Kidney (tissue), 14 donors: ENCODE results near the gene NBL1. TPM values are rescaled to one million over a fixed set of nuclear protein-coding genes. Genes with fewer than 3 reads are reported as not detected.
"Not testable (repeated sequence)": the region's sequence is repeated elsewhere in the genome, so short reads cannot be mapped to it uniquely, and the experiment has no call there.

Experiments
- DNase-seq, 5 donors: peaks; one replicate each; pipeline ENCODE4 v3.0.0-alpha.2; 2013 to 2020
- FAIRE-seq: peaks from 2 replicates; lab custom pipeline; 2012; peaks lifted over from hg19 to GRCh38; lab: Jason Lieb, UNC
- H3K27ac ChIP-seq, 2 donors: one replicate each; pipeline ENCODE4 v1.7.0; 2013; ENCODE audit warnings: low read depth in 2 of 2, low read length in 2 of 2, inconsistent platforms in 1 of 2
- H3K27me3 ChIP-seq: one replicate; pipeline ENCODE4 v1.7.1; 2013; ENCODE audit warnings: low read length, inconsistent platforms; ENCODE audit not compliant: control insufficient read depth, insufficient read depth
- H3K36me3 ChIP-seq, 3 donors: one replicate each; pipeline versions ENCODE4 v1.7.0 to v1.7.1; 2013; ENCODE audit warnings: low read length in 3 of 3, control low read depth in 1 of 3, inconsistent platforms in 1 of 3; ENCODE audit not compliant: insufficient read depth in 3 of 3, control insufficient read depth in 2 of 3
- H3K4me1 ChIP-seq, 3 donors: one replicate each; pipeline versions ENCODE4 v1.7.0 to v1.7.1; 2013; ENCODE audit warnings: low read length in 3 of 3, inconsistent platforms in 1 of 3, low read depth in 1 of 3; ENCODE audit not compliant: control insufficient read depth in 2 of 3, insufficient read depth in 2 of 3
- H3K4me3 ChIP-seq, 3 donors: one replicate each; pipeline versions ENCODE4 v1.7.0 to v1.8.1; 2013; ENCODE audit warnings: low read length in 3 of 3, control low read depth in 1 of 3, inconsistent platforms in 1 of 3
- H3K9ac ChIP-seq, 3 donors: one replicate each; pipeline versions ENCODE4 v1.7.0 to v1.7.1; 2013; ENCODE audit warnings: low read length in 3 of 3, control low read depth in 1 of 3, inconsistent platforms in 1 of 3
- H3K9me3 ChIP-seq, 3 donors: one replicate each; pipeline versions ENCODE4 v1.7.0 to v1.7.1; 2013; ENCODE audit warnings: low read length in 3 of 3, control low read depth in 1 of 3, inconsistent platforms in 1 of 3; ENCODE audit not compliant: control insufficient read depth in 2 of 3, insufficient read depth in 1 of 3
- CTCF ChIP-seq: IDR thresholded peaks from 3 replicates; pipeline ENCODE4 v1.5.1; 2012; ENCODE audit warnings: mild to moderate bottlenecking, moderate library complexity, borderline replicate concordance; ENCODE audit not compliant: insufficient read depth; ENCODE audit errors: extremely low read depth
- intact Hi-C: fragments of 100-400 bp; cut with DNase I; formaldehyde crosslinking; loops from one replicate; pipeline ENCODE4 v1.11.1; 2022
- polyA plus RNA-seq: library from polyadenylated mRNA; stranded (reverse); fragments of 350-450 nt; fragmentation: Illumina TruSeq; extraction: RNeasy Lipid Tissue Mini Kit (QIAGEN cat#74804); gene quantifications from one replicate; pipeline ENCODE4 v1.2.3, GENCODE V29; 2014; ENCODE audit warnings: low read depth, low replicate concordance; ENCODE audit not compliant: insufficient read depth
- total RNA-seq: library from RNA; stranded (reverse); fragmentation: NEBNext Ultra II Directional; extraction: Animal tissue kit (Norgen Biotek cat#: 25700); gene quantifications from one replicate; pipeline ENCODE4 v1.2.1, GENCODE V29; 2021
- donor health status: control.
- donor health status: control.
- donor health status: control.
- donor health status: control.
- donor health status: control.
- donor health status: DM: yes; HTN: yes; CAD: no.
- donor health status: Normal renal cell carcinoma (clear cell type).

Gene NBL1
- total and polyA plus RNA-seq, 2 donors from 2014 or later: 47.4 to 141 TPM

DNA sequence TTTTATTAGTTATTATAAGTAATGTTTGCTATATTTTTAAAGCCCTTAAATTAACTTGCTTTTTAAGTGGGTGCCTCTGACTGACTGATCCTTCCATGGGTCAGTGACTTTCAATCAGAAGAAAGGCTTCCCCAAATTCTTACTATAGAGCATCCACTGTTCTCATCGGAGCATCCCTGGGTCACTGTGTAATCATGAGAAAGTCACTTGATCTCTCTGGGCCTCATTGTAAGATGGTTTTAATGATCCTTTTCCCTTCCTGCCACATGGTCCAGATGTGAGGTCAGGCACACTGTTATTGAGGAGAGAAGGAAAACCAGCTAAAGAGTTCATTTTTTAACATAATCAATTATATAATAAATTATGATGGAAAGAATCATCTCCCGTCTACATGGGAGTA, 11.0 kb upstream of the NBL1 start:
- FAIRE-seq (no peak), DNase-seq (no peak)
- Histone ChIP-seq H3K27me3 (no peaks in the 10 kb centered on the region), H3K36me3 (peaks cover 0 to 3% (median 0%) of the 10 kb centered on the region in 3 donors), H3K27ac (no peak overlapping the region), H3K9me3 (no peaks in the 10 kb centered on the region), H3K4me1 (no peaks in the 10 kb centered on the region), H3K9ac (no peak overlapping the region), H3K4me3 (no peak overlapping the region)
- no peak for TF ChIP-seq CTCF
- intact Hi-C loops: no loop called here

GRCh38 chr1:19635064-19635463, 9.0 kb upstream of the NBL1 start:
- H3K9me3 ChIP-seq, H3K4me1 ChIP-seq, H3K36me3 ChIP-seq, H3K27ac ChIP-seq, H3K4me3 ChIP-seq, H3K27me3 ChIP-seq, intact Hi-C loops, FAIRE-seq, DNase-seq, H3K9ac ChIP-seq: not testable (repeated sequence)

DNA sequence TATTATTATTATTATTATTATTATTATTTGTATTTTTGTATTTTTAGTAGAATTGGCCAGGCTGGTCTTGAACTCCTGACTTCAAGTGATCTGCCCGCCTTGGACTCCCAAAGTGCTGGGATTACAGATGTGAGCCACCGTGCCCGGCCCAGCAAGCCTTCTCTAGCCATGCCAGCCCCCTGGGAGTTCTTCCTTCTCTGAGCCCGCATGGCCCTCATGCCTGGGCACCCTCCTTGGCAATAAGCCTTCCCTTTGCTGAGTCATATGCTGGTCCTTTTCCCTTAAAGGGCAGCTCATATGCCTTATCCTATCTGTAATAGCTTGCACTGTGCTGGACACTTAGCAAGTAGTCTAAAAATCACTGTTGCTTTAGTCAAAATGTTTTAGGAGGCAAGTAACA, 8.5 kb upstream of the NBL1 start:
- no peak overlapping the region for H3K27ac ChIP-seq
- TF ChIP-seq CTCF: no peak
- no peak for DNase-seq
- intact Hi-C loops: no loop called here
- peaks cover 0 to 6% (median 2%) of the 10 kb centered on the region in 3 donors for H3K4me1 ChIP-seq
- H3K9ac ChIP-seq: no peak overlapping the region
- H3K9me3 ChIP-seq: no peaks in the 10 kb centered on the region
- H3K27me3 ChIP-seq: no peaks in the 10 kb centered on the region
- no peak overlapping the region for H3K4me3 ChIP-seq
- FAIRE-seq: no peak
- H3K36me3 ChIP-seq: no peaks in the 10 kb centered on the region

- no peak for TF ChIP-seq CTCF
- Histone ChIP-seq H3K36me3 (no peaks in the 10 kb centered on the region), H3K4me3 (no peak overlapping the region), H3K9ac (no peak overlapping the region), H3K4me1 (peaks cover 0 to 9% (median 6%) of the 10 kb centered on the region in 3 donors), H3K27me3 (no peaks in the 10 kb centered on the region), H3K9me3 (no peaks in the 10 kb centered on the region), H3K27ac (no peak overlapping the region)
- DNase-seq (no peak), FAIRE-seq (no peak)
- intact Hi-C loops: no loop called here
Observed at GRCh38 chr1:19636065-19636464, 8.0 kb upstream of the NBL1 start.

DNA sequence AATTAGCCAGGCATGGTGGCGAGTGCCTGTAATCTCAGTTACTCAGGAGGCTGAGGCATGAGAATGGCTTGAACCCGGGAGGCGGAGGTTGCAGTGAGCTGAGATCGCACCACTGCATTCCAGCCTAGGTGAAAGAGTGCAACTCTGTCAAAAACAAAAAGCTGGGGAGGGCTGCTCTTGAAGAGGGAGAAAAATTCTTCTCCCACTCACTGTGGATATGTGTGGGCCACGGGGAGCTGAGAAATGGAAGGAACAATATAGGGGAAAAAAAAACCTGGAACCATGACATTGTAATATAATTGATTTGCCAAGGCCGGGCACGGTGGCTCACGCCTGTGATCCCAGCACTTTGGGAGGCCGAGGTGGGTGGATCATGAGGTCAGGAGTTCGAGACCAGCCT, 7.4 kb upstream of the NBL1 start:
- peaks cover 0 to 12% (median 6%) of the 10 kb centered on the region in 3 donors for H3K4me1 ChIP-seq
- H3K27ac ChIP-seq, DNase-seq, H3K4me3 ChIP-seq, H3K27me3 ChIP-seq, H3K9ac ChIP-seq, H3K9me3 ChIP-seq, intact Hi-C loops, H3K36me3 ChIP-seq, FAIRE-seq: not testable (repeated sequence)
